DND-41 (cell line): ENCODE measurements around the gene TUT4.

ENCODE experiments used
- ATAC-seq: fragments of 200-7000 bp; cut with Tn5 transposase; 3 replicates; pipeline ENCODE4 v1.9.1; 2021; ENCODE audit warnings: low read depth; ENCODE audit not compliant: insufficient read depth
- DNase-seq: peaks from one replicate; pipeline ENCODE4 v3.0.0-alpha.2; 2020
- H2AFZ ChIP-seq: 2 replicates; pipeline ENCODE4 v1.6.0; 2012; ENCODE audit warnings: low read depth, low read length
- H3K27ac ChIP-seq: 2 replicates; pipeline ENCODE4 v1.5.1; 2012; ENCODE audit warnings: low read length, inconsistent platforms
- H3K27me3 ChIP-seq: fragments of 200-600 bp; sonication (generic); 2 replicates; pipeline ENCODE4 v1.6.0; 2012; ENCODE audit warnings: low read length, mild to moderate bottlenecking, inconsistent platforms; ENCODE audit not compliant: insufficient read depth, poor library complexity
- H3K36me3 ChIP-seq: 2 replicates; pipeline ENCODE4 v1.5.1; 2012; ENCODE audit warnings: low read length, inconsistent platforms; ENCODE audit not compliant: insufficient read depth
- H3K4me1 ChIP-seq: 2 replicates; pipeline ENCODE4 v1.5.1; 2012; ENCODE audit warnings: mild to moderate bottlenecking, low read length; ENCODE audit not compliant: insufficient read depth
- H3K4me2 ChIP-seq: 2 replicates; pipeline ENCODE4 v1.6.0; 2012; ENCODE audit warnings: mild to moderate bottlenecking, moderate library complexity, low read length, inconsistent platforms; ENCODE audit not compliant: insufficient read depth
- H3K4me3 ChIP-seq, 2 experiments: fragments of 200-600 bp in 1 of 2; shearing (Covaris generic) in 1 of 2; 2 replicates each; pipeline ENCODE4 v1.5.1; 2012 to 2016; ENCODE audit warnings: inconsistent platforms in 2 of 2, low read length in 2 of 2, mild to moderate bottlenecking in 2 of 2, low read depth in 1 of 2, moderate library complexity in 1 of 2
- H3K79me2 ChIP-seq: 2 replicates; pipeline ENCODE4 v1.6.0; 2012; ENCODE audit warnings: low read length, inconsistent platforms; ENCODE audit not compliant: insufficient read depth
- H3K9ac ChIP-seq: 2 replicates; pipeline ENCODE4 v1.6.0; 2012; ENCODE audit warnings: low read depth, mild to moderate bottlenecking, inconsistent platforms, low read length, moderate library complexity
- H3K9me3 ChIP-seq: 2 replicates; pipeline ENCODE4 v1.5.1; 2012; ENCODE audit warnings: low read length, moderate library complexity, mild to moderate bottlenecking, inconsistent platforms; ENCODE audit not compliant: insufficient read depth, severe bottlenecking
- H4K20me1 ChIP-seq: 2 replicates; pipeline ENCODE4 v1.6.0; 2012; ENCODE audit warnings: low read length; ENCODE audit not compliant: insufficient read depth
- CTCF ChIP-seq: IDR thresholded peaks from 2 replicates; pipeline ENCODE4 v1.5.1; 2012; ENCODE audit warnings: borderline replicate concordance, low read length, moderate library complexity, mild to moderate bottlenecking; ENCODE audit not compliant: poor library complexity, severe bottlenecking; ENCODE audit errors: extremely low read depth
- EZH2 ChIP-seq: IDR thresholded peaks from 3 replicates; pipeline ENCODE4 v1.6.1; 2012; ENCODE audit warnings: borderline replicate concordance, low read depth, mild to moderate bottlenecking, moderate library complexity, low read length, inconsistent platforms; ENCODE audit not compliant: severe bottlenecking

The TUT4 gene

GRCh38 chr1:52511439-52511838 lies 41.5 kb downstream of the TUT4 start:
- no peak overlapping the region for H2AFZ ChIP-seq
- TF ChIP-seq EZH2 = no peak
- TF ChIP-seq CTCF = no peak
- no peak overlapping the region for H3K27ac ChIP-seq
- no peaks in the 10 kb centered on the region for H4K20me1 ChIP-seq
- H3K79me2 ChIP-seq = no peaks in the 10 kb centered on the region
- no peaks in the 10 kb centered on the region for H3K4me1 ChIP-seq
- H3K9me3 ChIP-seq = no peaks in the 10 kb centered on the region
- no peak for DNase-seq
- no peak overlapping the region for H3K4me2 ChIP-seq
- ATAC-seq = no peak
- no peak overlapping the region for H3K4me3 ChIP-seq
- no peak overlapping the region for H3K9ac ChIP-seq
- peaks cover 90% of the 10 kb centered on the region for H3K36me3 ChIP-seq
- H3K27me3 ChIP-seq = no peaks in the 10 kb centered on the region

GRCh38 chr1:52506920-52507546 lies 45.9 kb downstream of the TUT4 start:
- Histone ChIP-seq H3K9me3 (no peaks in the 10 kb centered on the region), H3K27me3 (no peaks in the 10 kb centered on the region), H3K27ac (no peak overlapping the region), H3K79me2 (no peaks in the 10 kb centered on the region; the same call in 1 of the 2 replicates), H3K9ac (no peak overlapping the region), H4K20me1 (no peaks in the 10 kb centered on the region), H2AFZ (no peak overlapping the region), H3K4me3 (no peak overlapping the region), H3K36me3 (peaks cover 79% of the 10 kb centered on the region), H3K4me1 (no peaks in the 10 kb centered on the region), H3K4me2 (no peak overlapping the region)
- ATAC-seq (no peak), DNase-seq (no peak)
- TF ChIP-seq EZH2 (no peak), CTCF (no peak)

- H3K27ac ChIP-seq = no peak overlapping the region
- H3K4me1 ChIP-seq = no peaks in the 10 kb centered on the region
- H4K20me1 ChIP-seq = no peaks in the 10 kb centered on the region
- peaks cover 73% of the 10 kb centered on the region for H3K36me3 ChIP-seq
- H3K9ac ChIP-seq = no peak overlapping the region
- TF ChIP-seq EZH2 = no peak
- TF ChIP-seq CTCF = no peak
- no peak for DNase-seq
- no peaks in the 10 kb centered on the region; the same call in 1 of the 2 replicates for H3K79me2 ChIP-seq
- H3K4me2 ChIP-seq = no peak overlapping the region
- H3K9me3 ChIP-seq = no peaks in the 10 kb centered on the region
- no peaks in the 10 kb centered on the region for H3K27me3 ChIP-seq
- no peak overlapping the region for H3K4me3 ChIP-seq
- ATAC-seq = no peak
- H2AFZ ChIP-seq = no peak overlapping the region
These were observed 46.5 kb downstream of the TUT4 start for GRCh38 chr1:52506349-52506748.
